Sigmoid colon (tissue), 7 donors: ENCODE results near the gene ZYX. TPM values are rescaled to one million over a fixed set of nuclear protein-coding genes. Genes with fewer than 3 reads are reported as not detected.

Source experiments
- DNase-seq: peaks from one replicate; pipeline ENCODE4 v3.0.0-alpha.2; 2019
- H3K27ac ChIP-seq, 4 donors: fragments of 200-600 bp; sonication (generic); one replicate each; pipeline ENCODE4 v1.5.1; 2016 to 2019; ENCODE audit warnings: mild to moderate bottlenecking in 1 of 4
- H3K27me3 ChIP-seq, 3 donors: fragments of 200-600 bp; sonication (generic); one replicate each; pipeline ENCODE4 v1.5.1; 2019; ENCODE audit warnings: mild to moderate bottlenecking in 1 of 3
- H3K36me3 ChIP-seq, 4 donors: fragments of 200-600 bp; sonication (generic); one replicate each; pipeline ENCODE4 v1.5.1; 2016 to 2019
- H3K4me1 ChIP-seq, 4 donors: fragments of 200-600 bp; sonication (generic); one replicate each; pipeline ENCODE4 v1.5.1; 2017 to 2019
- H3K4me3 ChIP-seq, 4 donors: fragments of 200-600 bp; sonication (generic); one replicate each; pipeline ENCODE4 v1.5.1; 2017 to 2019; ENCODE audit warnings: mild to moderate bottlenecking in 2 of 4, moderate library complexity in 1 of 4
- H3K9me3 ChIP-seq, 4 donors: fragments of 200-600 bp in 3 of 4; sonication (generic) in 3 of 4; one replicate each; pipeline versions ENCODE4 v1.5.1 to v1.6.1; 2013 to 2019
- CTCF ChIP-seq, 4 experiments: fragments of 450-650 bp in 3 of 4; fragments of 200-600 bp in 1 of 4; IDR thresholded peaks; one replicate each; pipeline ENCODE4 v1.5.1; 2016 to 2019; ENCODE audit warnings: antibody characterized with exemption in 4 of 4, mild to moderate bottlenecking in 3 of 4, moderate library complexity in 2 of 4
- EP300 ChIP-seq, 4 donors: sonication (generic); formaldehyde crosslinking; IDR thresholded peaks; one replicate each; pipeline ENCODE4 v1.6.1; 2017; ENCODE audit warnings: antibody characterized with exemption in 4 of 4
- POLR2A ChIP-seq, 2 donors: fragments of 450-650 bp; IDR thresholded peaks; one replicate each; pipeline ENCODE4 v1.6.1; 2016; ENCODE audit warnings: antibody characterized with exemption in 2 of 2, mild to moderate bottlenecking in 2 of 2, moderate library complexity in 2 of 2
- POLR2AphosphoS5 ChIP-seq, 4 donors: sonication (generic); formaldehyde crosslinking; IDR thresholded peaks; one replicate each; pipeline ENCODE4 v1.6.1; 2017; ENCODE audit warnings: antibody characterized with exemption in 4 of 4
- WGBS, 2 donors: extraction: QIAGEN DNeasy Blood & Tissue Kit; methylation state at CpG; one replicate each; pipeline ENCODE4 v1.1.7; 2013; 5-methylcytosine and 5-hydroxymethylcytosine counted together
- intact Hi-C: fragments of 100-400 bp; cut with DNase I; formaldehyde crosslinking; loops from one replicate; pipeline ENCODE4 v1.15.1; 2023
- polyA plus RNA-seq, 3 donors: library from polyadenylated mRNA; stranded (reverse); fragments of 200-250 nt; gene quantifications; one replicate each; pipeline ENCODE4 v1.2.3, GENCODE V29; 2013
- total RNA-seq, 4 donors: library from RNA; depleted of rRNA; stranded (reverse); fragments of >200 nt; gene quantifications; one replicate each; pipeline ENCODE4 v1.1.0, GENCODE V29; 2016
- donor health status: healthy with polysubstance abuse.
- donor health status: Bipolar disorder and iron deficiency.
- donor health status: healthy.

The ZYX gene
- total RNA-seq (100 to 1,000 TPM in 2 of 4 donors, 10 to 100 TPM in 2; 67.3 to 218 (median 120) TPM), polyA plus RNA-seq (10 to 100 TPM; 34.4 to 91.3 (median 46.8) TPM)

GRCh38 chr7:143380646-143381426, at the start of gene ZYX:
Gene ZYX, plus strand, starts transcription at chr7:143381345. Its CDS starts 227 bp downstream, at chr7:143381572.
- H3K4me1 ChIP-seq = peaks cover 0 to 79% (median 71%) of the 10 kb centered on the region in 4 donors
- no peaks in the 10 kb centered on the region for H3K9me3 ChIP-seq
- intact Hi-C loops = loop anchor here (5.0 to 10.0 kb wide), 5 partner anchors 36 to 526 kb away; partner anchors contain the start of genes CASP2, EPHB6, GSTK1 and TCAF1
- peak within 1 kb of the TSS; percentile 82 to 100 (median 91) for H3K4me3 ChIP-seq
- H3K27me3 ChIP-seq = no peaks in the 10 kb centered on the region
- peaks cover 0 to 15% (median 4%) of the 10 kb centered on the region in 4 donors for H3K36me3 ChIP-seq
- peak; percentile 81 to 83 for TF ChIP-seq POLR2A (IDR thresholded peaks at IDR 0.05)
- TF ChIP-seq POLR2AphosphoS5 (IDR thresholded peaks at IDR 0.05) = peak; percentile 93 to 98 (median 95)
- no peak for TF ChIP-seq CTCF (IDR thresholded peaks at IDR 0.05)
- no peak for TF ChIP-seq EP300 (IDR thresholded peaks at IDR 0.05)
- peak within 1 kb of the TSS; percentile 97 to 100 (median 100) for H3K27ac ChIP-seq
- peak; percentile 98 for DNase-seq
- WGBS, 2 donors = 0 to 1% methylated on average over 72 of the region's 72 CpGs

GRCh38 chr7:143334244-143334643, 46.9 kb upstream of the ZYX start:
- no peak for DNase-seq
- H3K9me3 ChIP-seq = no peaks in the 10 kb centered on the region
- no peak for TF ChIP-seq POLR2AphosphoS5 (IDR thresholded peaks at IDR 0.05)
- TF ChIP-seq EP300 (IDR thresholded peaks at IDR 0.05) = no peak
- TF ChIP-seq POLR2A (IDR thresholded peaks at IDR 0.05) = no peak
- TF ChIP-seq CTCF (IDR thresholded peaks at IDR 0.05) = no peak
- 53 to 67% methylated on average over 1 of the region's 1 CpG for WGBS, 2 donors
- intact Hi-C loops = no loop called here
- no peak overlapping the region for H3K27ac ChIP-seq
- peaks cover 0 to 9% (median 8%) of the 10 kb centered on the region in 4 donors for H3K4me1 ChIP-seq
- H3K36me3 ChIP-seq = no peaks in the 10 kb centered on the region
- H3K27me3 ChIP-seq = peaks cover 0 to 4% (median 0%) of the 10 kb centered on the region in 3 donors
- no peak overlapping the region for H3K4me3 ChIP-seq

- DNase-seq = no peak
- H3K4me1 ChIP-seq = no peaks in the 10 kb centered on the region
- H3K9me3 ChIP-seq = no peaks in the 10 kb centered on the region
- no peak overlapping the region for H3K27ac ChIP-seq
- no peak overlapping the region for H3K4me3 ChIP-seq
- WGBS, 2 donors = 90% methylated on average over 3 of the region's 3 CpGs
- TF ChIP-seq CTCF (IDR thresholded peaks at IDR 0.05) (no peak), POLR2AphosphoS5 (IDR thresholded peaks at IDR 0.05) (no peak), POLR2A (IDR thresholded peaks at IDR 0.05) (no peak), EP300 (IDR thresholded peaks at IDR 0.05) (no peak)
- H3K27me3 ChIP-seq = peaks cover 0 to 4% (median 0%) of the 10 kb centered on the region in 3 donors
- intact Hi-C loops = no loop called here
- no peaks in the 10 kb centered on the region for H3K36me3 ChIP-seq
Observed at GRCh38 chr7:143337216-143337615, 43.9 kb upstream of the ZYX start.

- Histone ChIP-seq H3K27ac (no peak overlapping the region), H3K4me3 (no peak overlapping the region), H3K27me3 (peaks cover 0 to 16% (median 0%) of the 10 kb centered on the region in 3 donors), H3K4me1 (peaks cover 0 to 5% (median 5%) of the 10 kb centered on the region in 4 donors), H3K36me3 (no peaks in the 10 kb centered on the region), H3K9me3 (no peaks in the 10 kb centered on the region)
- no peak for DNase-seq
- TF ChIP-seq CTCF (IDR thresholded peaks at IDR 0.05) (no peak), POLR2A (IDR thresholded peaks at IDR 0.05) (no peak), EP300 (IDR thresholded peaks at IDR 0.05) (no peak), POLR2AphosphoS5 (IDR thresholded peaks at IDR 0.05) (no peak)
- intact Hi-C loops = no loop called here
- 93 to 94% methylated on average over 8 of the region's 8 CpGs for WGBS, 2 donors
Observed at GRCh38 chr7:143341842-143342241, 39.3 kb upstream of the ZYX start.
